A673 (cell line): Measurements from ENCODE around the gene SIM2.

Experiments
- CTCF ChIP-seq: fragments of 300-800, 200-600 bp; sonication (generic); conservative IDR thresholded peaks from 2 replicates; pipeline ENCODE4 v1.5.1; 2017; ENCODE audit warnings: low read depth, mild to moderate bottlenecking, antibody characterized with exemption, low read length, moderate library complexity, mixed read lengths
- EZH2 ChIP-seq: fragments of 200-600 bp; sonication (generic); IDR thresholded peaks from 2 replicates; pipeline ENCODE4 v1.6.1; 2017; ENCODE audit warnings: borderline replicate concordance, low read depth, mild to moderate bottlenecking, mixed read lengths, antibody characterized with exemption, low read length; ENCODE audit not compliant: poor library complexity, severe bottlenecking

- TF ChIP-seq CTCF (no peak), EZH2 (no peak)
Measured at GRCh38 chr21:36722370-36723368, 23.8 kb downstream of the SIM2 start.
